GM18498 (cell line): Measurements from ENCODE around the gene C4orf17.
"Not testable (repeated sequence)": the region's sequence is repeated elsewhere in the genome, so short reads cannot be mapped to it uniquely, and the experiment has no call there.

ENCODE experiments used
- ATAC-seq: cut with Tn5 transposase; IDR thresholded peaks from one replicate; pipeline ENCODE4 v1.9.1; 2021; ENCODE audit warnings: mild to moderate bottlenecking, moderate library complexity; ENCODE audit not compliant: unreplicated experiment

Gene C4orf17

DNA sequence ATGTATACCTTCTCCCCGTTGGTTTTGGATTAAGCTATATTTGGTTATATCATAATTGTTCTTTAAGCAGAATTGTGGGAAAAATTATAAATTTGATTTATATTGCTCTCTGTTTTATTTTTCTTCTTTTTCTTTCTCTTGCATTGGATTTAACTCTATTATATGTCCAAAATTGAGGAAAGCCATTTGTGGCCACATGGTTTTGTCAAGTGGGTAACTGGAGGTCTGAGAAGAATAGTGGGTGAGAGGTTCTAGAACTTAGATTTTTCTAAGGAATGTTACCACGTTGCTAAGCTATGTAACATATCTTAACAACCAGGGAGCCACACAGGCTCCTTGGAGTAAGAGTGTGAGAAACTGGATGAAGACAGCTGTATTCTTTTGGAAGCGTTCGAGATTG lies at the start of gene C4orf17:
Gene C4orf17, plus strand, starts transcription at position 301 of the 400 bp plus-strand sequence. CDS start 2,061 bp downstream, outside the sequence.
- ATAC-seq: no peak

DNA sequence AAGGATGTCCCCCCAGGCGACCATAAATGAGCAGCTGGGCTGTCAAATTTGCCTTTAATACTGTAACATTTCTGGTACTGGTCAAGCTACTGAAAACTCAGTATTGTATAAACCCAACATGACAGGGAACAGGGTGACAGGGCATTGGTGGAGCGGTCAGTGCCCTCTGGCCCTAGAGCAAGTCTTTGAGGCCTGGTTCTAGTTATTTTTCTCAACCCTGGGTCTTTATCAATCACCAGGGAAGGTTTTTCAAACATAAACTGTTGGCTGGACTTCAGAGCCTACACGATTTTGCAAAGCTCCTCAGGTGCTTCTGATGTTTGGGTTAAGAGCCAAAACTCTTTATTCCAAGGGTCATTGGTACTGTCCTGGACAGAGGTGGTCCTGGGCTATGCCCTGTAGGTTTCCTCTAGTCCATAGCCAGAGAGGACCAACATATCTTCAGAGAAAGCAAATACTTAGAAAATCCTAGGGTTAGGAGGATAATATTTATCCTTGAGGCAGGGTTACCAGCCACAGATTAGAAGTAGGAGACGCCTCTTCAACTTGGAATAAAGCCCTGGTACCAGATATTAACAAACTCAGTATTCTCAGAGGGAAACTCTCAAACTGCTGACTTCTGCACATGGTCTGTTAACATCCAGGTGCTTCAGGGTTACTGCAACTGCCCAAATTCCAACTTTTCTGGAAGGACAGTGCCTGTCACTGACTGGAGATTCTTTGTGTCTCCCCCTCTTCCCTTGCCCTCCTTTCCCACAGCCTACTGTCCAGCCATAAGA lies 49.0 kb upstream of the C4orf17 start:
- no peak for ATAC-seq

DNA sequence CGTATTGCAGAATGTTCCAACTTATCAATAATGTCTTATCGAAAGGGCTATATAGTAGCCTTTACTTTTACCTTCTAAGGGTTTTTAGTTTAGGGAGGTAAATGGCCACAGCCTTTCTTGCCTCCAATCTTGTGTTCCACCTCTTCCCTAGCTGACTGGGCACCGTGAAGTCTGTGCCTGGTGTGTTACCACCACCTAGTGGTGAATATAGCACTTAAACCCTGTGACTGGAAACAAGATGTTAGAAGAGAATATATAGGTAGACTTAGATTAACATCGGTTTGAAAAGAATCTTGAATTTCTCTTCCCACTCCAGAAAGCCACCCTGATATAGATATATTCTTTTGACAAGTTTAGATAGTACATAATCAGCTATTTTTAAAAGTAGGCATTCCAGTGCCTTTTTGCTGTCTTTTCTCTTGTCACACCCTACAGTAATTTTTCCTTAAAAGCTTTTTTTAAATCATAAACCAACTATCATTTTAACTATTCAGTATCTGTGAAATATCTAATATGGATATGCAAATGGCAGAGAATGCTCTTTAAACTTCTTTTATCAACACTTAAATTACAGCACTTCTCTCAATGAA lies 47.9 kb upstream of the C4orf17 start:
- peak; percentile 97 for ATAC-seq

DNA sequence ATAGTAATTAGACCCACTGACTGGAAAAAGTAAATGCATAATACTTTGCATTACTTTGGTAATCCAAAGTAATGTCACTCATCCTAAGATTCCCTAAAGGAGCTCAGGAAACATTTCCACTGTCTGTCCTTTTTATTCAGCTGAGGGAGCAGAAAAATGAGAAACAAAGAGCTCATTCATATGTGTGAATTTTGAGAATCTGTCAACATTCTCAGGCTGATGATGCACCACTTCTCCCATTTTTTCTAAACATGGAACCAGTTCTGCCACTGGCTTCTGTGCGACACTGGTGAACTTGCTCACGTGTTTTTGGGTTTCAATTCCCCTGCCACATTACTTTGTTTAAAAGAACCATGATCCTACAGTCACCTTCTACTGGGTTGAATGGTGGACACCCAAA lies 47.3 kb upstream of the C4orf17 start:
- ATAC-seq: no peak

DNA sequence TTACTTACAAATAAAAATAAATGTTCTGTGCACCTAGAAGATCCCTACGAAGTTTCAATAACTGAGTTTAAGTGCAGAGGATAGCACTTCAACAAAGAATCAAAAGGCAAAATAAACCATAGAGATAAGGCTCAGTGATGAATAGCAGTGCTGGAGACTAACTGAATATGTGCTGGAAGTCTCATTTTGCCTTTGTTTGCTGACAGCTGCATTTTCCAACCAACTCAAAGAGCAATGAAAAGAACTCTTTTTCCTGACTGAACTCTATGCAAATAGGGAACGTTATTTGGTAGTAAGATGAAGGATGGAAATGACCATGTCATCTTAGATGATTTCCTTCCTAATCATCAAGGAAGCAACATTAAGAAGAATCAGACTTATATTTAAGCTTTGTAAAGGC lies 42.9 kb upstream of the C4orf17 start:
- ATAC-seq: no peak

DNA sequence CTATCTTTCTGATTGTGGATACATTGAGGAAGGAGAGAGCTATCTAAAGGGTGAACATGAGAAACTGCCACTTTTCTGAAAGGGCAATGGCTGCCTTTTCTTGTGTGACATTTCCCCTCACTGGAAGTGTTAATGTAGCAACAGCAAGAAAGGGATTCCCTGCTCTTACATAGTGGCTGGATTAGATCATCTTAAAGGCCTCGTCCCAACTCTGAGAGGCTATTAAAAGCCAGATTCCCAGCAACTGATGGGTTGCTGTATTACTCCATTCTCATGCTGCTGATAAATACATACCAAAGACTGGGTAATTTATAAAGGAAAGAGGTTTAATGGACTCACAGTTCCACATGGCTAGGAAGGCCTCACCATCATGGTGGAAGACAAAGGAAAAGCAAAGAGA lies 41.9 kb upstream of the C4orf17 start:
- no peak for ATAC-seq

DNA sequence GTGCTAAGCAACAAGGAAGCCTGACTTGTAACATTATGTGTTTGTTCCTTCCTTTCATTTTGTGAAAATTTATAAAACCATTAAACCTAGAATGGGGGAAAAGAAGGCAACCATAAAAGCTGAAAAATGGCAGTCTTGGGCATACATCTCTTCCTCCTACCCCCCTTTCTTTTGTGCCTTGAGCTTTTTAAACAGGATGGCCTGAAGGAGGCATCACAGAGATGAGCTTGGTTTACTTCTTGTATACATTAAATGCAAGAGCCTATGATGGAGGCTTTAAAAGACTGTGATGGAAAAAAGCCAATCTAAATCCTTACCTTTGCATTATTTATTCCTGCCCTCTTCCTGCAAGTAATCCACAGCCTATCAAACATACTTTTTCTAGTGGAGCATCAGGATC lies 39.5 kb upstream of the C4orf17 start:
- ATAC-seq: no peak

DNA sequence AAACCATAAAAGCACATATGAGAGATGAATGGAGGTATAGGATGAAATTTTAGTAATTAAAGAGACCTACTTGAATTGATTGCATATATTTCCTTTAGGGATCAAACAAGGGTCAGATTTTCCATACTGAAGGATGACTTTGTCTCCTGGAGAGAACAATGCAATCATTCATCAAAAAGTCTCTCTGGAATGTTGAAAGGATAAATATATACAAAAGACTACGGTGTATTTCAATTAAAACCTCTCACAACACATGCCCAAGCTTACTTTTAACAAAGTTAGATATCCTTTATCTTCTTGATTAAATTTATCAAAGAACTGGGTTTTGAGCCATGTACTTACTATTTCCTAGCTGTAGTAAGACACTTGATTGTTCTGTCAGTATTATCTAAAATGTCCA lies 38.9 kb upstream of the C4orf17 start:
- ATAC-seq: no peak

DNA sequence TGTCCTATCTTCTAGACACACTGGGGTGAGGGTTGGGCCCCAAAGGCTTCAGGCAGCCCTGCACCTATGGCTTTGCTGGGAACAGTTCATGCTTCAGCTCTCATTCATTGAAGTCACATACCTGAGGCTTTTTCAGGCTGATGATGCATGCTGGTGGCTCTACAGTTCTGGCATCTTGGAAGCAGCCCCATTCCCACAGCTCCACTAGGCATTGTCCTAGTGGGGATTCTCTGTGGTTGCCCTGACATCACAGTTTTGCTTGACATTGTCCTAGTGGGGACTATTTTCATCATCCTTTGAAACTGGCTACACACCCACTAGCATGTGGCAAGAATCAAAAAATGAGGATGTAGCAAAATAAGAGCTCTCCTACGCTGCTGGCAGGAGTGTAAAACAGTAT lies 37.7 kb upstream of the C4orf17 start:
- ATAC-seq: no peak

DNA sequence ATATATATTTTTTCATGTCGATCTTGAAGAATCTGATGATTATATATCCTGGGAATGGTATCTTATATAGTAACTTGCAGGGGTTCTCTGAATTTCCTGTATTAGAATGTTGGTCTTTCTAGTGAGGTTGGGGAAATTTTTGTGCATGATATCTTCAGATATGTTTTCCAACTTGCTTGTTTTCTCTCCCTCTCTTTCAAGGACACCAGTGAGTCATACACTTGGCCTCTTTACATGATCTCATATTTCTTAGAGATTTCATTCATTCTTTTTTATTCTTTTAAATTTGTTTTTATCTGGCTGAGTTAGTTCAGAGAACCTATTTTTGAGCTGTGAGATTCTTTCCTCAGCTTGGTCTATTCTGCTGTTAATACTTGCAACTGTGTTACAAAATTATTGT lies 27.2 kb upstream of the C4orf17 start:
- ATAC-seq: no peak

DNA sequence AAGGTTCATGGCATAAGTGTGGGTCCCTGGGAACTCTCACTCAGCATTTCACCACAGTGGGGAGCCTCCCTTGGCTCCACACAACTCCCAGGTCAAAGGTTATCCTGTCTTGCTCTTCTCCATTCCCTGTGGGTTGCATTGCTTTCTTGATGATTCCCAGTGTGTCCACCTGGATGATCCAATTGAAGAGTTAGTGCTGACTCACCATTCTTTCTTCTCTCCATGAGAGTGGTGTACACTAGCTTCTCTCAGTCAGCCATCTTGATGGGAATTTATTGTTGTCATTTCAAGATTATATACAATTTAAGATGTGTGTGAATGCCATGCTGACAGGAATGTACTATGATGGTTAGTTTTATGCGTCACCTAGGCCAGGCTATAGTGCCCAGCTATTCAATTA lies 25.6 kb upstream of the C4orf17 start:
- ATAC-seq: no peak

DNA sequence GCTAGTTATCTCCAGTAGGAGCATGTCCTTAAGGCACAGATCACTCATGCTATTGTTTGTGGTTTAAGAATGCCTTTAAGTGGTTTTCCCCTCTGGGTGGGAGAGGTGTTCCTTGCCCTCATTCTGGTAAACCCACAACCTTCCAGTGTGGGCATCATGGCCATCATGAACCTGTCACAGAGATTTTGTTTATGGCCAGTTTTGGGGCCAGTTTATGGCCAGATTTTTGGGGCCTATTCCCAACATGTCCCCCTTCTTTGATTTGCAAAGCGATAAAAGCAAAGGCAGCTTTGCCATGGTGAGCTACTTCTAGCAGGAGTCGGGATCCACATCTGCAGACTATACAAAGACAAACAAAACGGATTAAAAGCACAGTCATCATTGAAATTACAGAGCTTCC lies 24.2 kb upstream of the C4orf17 start:
- ATAC-seq: not testable (repeated sequence)

DNA sequence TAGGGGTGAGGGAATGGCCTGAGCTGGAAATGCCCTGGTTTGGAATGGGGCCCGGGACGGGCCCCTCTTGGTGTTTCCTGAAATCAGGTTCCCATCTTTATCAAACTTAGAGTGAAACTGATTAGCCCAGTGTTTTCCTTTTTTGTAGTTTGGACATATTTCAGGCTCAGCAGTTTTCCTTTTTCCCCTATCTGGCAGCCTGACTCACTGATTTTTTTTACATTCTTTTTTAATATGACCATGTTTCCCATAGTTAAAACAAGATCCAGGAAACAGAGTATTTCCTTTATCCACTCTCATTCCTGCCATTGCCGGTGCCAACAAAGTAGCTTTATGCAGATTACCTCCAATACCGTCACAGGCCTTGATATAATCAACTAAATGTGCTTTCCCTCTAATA lies 20.5 kb upstream of the C4orf17 start:
- ATAC-seq: no peak

DNA sequence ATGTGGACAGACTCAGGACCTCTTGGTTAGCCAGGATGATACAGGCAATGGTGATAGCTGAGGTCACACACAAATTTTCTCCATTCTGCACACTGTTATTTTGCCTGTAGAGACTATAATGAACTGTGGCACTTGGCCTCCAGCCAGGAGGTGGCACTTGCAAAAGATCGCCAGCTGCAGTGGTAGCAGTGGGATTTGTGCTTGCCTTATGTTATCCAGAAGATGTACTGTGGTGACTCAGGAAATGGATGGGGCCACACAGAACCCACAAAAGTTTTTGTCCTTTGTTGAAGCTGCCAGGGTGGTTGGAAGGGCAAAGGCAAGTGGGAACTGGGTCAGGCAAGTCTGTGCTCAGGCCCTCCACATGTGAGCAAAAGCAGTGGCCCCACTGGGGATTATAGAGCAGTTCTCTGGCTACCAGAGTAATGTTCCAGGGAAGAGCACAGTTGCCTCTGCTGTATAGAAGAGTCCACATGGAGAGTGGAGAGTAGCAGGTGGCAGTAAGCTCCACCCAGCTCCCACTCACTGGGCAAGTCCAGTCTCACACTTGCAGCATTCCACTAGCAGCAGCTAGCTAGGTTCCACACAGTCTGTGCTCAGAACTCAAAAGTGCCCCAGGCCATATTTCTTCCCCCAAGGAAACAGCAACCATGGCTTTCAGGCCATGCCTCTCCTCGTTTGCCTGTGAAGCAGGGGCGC lies 5.9 kb upstream of the C4orf17 start:
- no peak for ATAC-seq

DNA sequence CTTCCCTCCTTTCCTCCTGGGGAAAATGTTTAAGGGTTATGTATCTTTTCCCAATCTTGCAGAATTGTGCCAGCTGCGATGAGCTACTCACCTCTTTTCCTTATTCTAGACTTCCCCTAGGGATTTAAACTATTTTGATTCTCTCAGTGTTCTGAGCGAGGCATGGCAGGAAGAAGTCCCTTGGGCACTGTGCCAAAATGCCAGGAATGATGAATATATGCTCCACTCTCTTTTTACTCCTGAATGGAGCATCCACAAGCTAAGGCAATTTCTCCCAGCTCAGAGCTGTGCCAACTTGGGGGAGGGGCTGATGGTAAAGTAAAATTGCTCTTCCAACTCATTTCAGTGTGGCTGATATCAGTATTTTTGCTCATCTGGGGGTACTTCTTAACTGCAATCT lies 4.0 kb upstream of the C4orf17 start:
- ATAC-seq: no peak

DNA sequence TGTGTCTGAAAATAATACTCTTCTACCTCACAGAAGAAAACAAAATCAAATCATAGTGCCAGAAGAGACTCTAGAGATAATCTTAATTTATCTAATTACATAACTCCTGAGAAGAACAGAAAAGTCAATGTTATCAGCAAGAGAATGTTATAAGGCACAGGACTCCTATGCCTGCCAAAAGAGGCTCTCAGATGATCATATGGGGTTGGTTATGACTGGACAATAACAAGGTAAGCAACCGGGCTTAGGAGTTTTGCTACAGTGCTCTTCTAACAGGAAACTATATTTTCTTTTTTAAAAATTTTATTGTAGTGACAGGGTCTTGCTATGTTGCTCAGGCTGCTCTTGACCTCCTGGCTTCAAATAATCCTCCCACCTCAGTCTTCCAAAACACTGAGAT lies 3.5 kb upstream of the C4orf17 start:
- no peak for ATAC-seq

DNA sequence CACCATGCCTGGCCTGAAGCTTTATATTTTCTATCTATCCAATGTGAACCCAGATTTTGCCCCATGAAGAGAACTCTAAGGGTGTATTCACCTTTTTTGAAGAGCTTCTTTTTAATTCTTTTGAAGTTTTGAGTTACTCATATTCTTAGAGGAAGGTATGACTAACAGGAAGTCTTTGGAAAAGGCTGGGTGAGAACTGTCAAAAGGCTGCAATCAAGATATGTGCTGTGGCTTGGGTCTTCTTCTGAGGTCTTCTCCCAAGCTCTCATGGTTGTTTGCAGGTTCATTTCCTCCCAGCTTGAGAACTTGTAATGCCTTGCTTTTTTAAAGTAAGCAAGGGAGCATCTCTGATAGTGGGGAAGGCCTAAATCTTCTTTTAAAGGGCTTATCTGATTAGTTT lies 3.1 kb upstream of the C4orf17 start:
- ATAC-seq: no peak

DNA sequence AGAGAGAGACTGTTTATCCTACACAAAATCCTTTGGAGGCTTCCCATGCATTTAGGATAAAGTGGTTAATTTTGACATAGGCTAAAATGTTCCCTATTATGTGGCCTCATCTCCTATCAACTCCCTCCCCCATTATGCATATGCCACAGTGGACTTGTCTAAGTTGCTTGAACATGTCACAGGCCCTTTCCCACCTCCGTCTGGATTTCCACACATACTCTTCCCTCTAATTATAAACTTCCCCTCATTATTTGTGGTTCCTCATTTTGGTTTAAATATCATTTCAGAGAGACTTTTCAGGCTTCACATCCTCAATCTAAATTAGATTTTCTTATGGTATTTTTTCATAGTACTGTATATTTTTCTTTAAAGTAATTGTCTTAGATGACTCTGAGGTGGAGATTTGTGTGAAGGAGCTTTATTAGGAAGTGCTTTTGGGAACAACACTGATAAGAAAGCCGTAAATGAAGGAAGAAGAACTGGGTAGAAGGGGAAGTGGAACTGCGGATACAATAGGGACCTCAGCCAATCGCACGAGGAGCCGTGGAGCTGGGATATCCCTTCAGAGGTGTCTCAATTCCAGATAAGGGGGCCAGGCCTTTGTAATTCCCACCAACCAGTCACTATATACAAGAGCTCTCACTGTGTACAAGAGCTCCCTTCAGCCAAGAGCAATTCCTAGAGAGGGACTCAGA lies 7.9 kb downstream of the C4orf17 start:
- no peak for ATAC-seq

DNA sequence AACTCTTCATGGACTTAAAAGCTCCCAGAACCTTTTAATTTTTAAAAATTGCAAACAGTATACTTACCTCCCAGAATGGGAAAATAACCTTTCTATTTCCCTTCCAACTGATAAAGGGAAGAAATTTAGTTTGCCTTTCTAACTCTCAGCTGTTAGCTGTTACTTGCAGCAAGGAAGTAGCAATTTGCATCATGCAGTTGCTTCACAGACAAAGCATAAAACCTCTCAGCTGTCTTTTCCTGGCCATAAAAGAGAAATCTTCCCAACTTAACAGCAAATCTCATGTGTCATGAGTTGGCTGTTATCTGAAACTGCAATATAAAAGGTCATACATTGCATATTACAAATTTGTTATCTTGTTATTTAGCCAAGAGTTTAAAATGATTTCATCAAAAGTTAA lies 18.4 kb downstream of the C4orf17 start:
- ATAC-seq: no peak

DNA sequence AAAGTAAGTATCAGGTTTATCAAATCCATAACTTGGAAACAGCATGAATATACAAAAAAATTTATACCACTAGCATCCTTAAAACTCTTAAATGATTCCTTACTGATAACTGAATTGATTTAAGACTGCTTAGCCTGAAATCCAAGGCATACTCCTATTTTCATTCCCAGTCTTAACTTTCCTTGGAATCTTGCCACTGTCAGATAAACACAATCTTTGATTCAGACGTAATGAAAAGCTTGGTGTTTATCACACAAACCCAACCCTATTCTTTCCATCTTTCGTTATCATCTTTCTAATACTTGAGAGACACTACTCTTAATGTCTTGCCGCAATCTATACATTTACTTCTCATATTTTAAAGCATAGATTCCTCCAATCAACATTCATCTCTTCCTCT lies 19.1 kb downstream of the C4orf17 start:
- no peak for ATAC-seq

DNA sequence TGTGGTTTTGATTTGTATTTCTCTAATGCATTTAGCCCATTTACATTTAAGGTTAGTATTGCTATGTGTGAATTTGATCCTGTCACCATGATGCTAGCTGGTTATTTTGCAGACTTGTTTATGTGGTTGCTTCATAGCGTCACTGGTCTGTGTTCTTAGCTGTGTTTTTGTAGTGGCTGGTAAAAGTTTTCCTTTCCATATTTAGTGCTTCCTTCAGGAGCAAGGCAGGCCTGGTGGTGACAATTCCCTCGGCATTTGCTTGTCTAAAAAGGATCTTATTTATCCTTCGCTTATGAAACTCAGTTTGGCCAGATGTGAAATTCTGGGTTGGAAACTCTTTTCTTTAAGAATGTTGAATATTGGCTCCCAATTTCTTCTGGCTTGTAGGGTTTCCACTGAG lies 23.9 kb downstream of the C4orf17 start:
- ATAC-seq: not testable (repeated sequence)

DNA sequence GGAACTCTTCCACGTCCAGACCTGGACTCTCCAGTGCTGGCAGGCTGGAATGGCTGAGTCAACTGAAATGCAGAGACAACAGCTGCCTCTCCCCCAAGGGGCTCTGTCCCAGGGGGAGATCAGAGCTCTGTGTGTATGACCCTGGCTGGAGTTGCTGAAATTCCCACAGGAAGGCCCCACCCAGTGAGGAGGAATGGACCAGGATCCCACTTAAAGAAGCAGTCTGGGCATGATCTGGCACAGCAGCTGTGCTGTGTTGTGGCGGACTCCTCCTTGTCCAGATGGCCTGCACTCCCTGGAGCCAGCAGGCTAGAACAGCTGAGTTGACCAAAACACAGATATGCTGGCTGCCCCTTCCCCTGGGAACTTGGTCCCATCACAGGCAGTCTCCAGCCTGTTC lies 25.4 kb downstream of the C4orf17 start:
- no peak for ATAC-seq
